ENCODE data around the gene VEZT. TPM values are rescaled to one million over a fixed set of nuclear protein-coding genes. Genes with fewer than 3 reads are reported as not detected.
"Not testable (repeated sequence)": the region's sequence is repeated elsewhere in the genome, so short reads cannot be mapped to it uniquely, and the experiment has no call there.

Gene VEZT, protein sequence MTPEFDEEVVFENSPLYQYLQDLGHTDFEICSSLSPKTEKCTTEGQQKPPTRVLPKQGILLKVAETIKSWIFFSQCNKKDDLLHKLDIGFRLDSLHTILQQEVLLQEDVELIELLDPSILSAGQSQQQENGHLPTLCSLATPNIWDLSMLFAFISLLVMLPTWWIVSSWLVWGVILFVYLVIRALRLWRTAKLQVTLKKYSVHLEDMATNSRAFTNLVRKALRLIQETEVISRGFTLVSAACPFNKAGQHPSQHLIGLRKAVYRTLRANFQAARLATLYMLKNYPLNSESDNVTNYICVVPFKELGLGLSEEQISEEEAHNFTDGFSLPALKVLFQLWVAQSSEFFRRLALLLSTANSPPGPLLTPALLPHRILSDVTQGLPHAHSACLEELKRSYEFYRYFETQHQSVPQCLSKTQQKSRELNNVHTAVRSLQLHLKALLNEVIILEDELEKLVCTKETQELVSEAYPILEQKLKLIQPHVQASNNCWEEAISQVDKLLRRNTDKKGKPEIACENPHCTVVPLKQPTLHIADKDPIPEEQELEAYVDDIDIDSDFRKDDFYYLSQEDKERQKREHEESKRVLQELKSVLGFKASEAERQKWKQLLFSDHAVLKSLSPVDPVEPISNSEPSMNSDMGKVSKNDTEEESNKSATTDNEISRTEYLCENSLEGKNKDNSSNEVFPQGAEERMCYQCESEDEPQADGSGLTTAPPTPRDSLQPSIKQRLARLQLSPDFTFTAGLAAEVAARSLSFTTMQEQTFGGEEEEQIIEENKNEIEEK
- 73.0 and 78.9 TPM in 2 replicates for total RNA-seq

- peak; percentile 100 for DNase-seq (ENCODE audit: low read depth in 2 of 2)
Measured at GRCh38 chr12:95217377-95218149, at the start of gene VEZT, which contains the start of gene FGD6. Gene VEZT (plus strand): TSS chr12:95217807. CDS start chr12:95217851, 44 bp downstream. Gene FGD6 (minus strand): TSS chr12:95217467. CDS start chr12:95217240, 227 bp downstream.

- DNase-seq (ENCODE audit: low read depth in 2 of 2) = peak in 1 of 2 donors; percentile 45
Measured at GRCh38 chr12:95168746-95169145, 48.9 kb upstream of the VEZT start.

GRCh38 chr12:95169368-95169767, 48.2 kb upstream of the VEZT start:
- DNase-seq (ENCODE audit: low read depth in 2 of 2) = peak; percentile 95 to 96

- DNase-seq (ENCODE audit: low read depth in 2 of 2) = peak; percentile 28 to 95
Measured at GRCh38 chr12:95173392-95174251, 44.0 kb upstream of the VEZT start.

- DNase-seq (ENCODE audit: low read depth in 2 of 2) = peak in 1 of 2 donors; percentile 72
Measured at GRCh38 chr12:95177201-95177768, 40.3 kb upstream of the VEZT start.

DNA sequence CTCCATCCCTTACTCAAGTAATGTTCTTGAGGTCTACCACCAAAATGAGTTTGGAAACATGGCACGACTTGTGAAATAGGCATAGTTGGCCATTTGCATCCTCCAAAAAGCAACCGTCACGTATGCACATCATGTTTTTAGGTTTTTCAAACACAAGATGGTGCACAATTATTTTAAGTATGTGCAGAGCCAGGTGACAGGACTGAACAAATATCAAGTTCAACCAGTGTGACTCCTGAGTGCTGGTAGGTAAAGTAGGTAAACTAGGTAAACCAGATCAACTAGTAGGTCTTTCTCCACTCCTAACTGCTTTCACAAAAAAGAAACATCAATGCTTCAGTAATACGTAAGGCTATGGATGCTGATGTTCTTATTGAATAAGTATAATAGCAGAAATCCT, 39.5 kb upstream of the VEZT start:
- no peak for DNase-seq (ENCODE audit: low read depth in 2 of 2)

DNA sequence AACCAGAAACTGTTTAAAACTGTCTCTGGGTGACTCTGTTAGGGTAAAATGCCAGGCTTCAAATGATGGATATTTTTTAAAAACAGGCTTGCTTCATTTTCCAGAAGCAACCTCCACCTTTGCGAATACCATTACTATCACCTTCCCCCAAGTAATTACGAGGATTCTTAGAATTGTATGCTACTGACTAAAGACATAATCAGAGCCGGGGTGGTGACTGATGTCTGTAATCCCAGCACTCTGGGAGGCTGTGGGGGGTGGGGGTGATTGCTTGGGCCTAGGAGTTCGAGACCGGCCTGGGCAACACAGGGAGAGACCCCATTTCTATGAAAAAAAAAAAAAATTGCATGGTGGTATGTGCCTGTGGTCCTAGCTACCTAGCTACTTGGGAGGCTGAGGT, 38.6 kb upstream of the VEZT start:
- DNase-seq (ENCODE audit: low read depth in 2 of 2) = no peak

GRCh38 chr12:95181103-95181502, 36.5 kb upstream of the VEZT start:
- DNase-seq (ENCODE audit: low read depth in 2 of 2) = no peak

- peak; percentile 74 to 84 for DNase-seq (ENCODE audit: low read depth in 2 of 2)
Measured at GRCh38 chr12:95182868-95183415, 34.7 kb upstream of the VEZT start.

DNA sequence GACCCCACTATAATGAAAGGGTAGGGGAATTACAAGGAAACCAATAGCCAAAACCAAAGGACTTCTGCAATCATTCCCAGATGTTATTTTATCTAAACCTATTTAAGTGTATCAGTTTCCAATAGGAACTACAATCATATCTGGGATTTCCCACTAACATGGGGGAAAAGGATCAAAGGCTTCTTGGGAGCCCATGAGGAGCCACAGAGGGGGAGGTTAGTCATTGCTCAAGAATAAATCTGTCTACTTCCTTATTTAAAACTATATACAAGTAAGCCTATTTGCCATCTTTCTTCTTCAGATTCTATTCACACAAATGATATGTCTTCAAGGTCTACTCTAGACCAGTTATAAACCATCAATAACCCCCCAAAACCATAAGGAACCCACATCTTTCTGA, 33.5 kb upstream of the VEZT start:
- no peak for DNase-seq (ENCODE audit: low read depth in 2 of 2)

DNA sequence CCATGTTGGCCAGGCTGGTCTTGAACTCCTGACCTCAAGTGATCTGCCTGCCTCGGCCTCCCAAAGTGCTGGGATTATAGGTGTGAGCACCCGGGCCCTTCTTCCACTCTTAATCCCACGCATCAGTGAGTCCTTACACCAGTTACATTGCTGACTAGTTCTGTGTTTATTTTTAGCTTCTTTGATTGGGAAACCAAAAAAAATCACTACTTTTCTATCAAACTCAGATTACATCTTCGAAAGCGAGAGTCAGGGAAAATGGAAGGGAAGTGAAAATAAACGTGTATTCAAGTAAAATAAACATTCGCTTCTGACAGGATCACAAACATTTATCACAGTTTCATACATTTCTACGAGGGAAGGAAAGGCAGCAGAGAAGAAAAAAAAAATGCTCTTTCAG, 32.5 kb upstream of the VEZT start:
- DNase-seq (ENCODE audit: low read depth in 2 of 2) = peak in 1 of 2 donors; percentile 50

DNA sequence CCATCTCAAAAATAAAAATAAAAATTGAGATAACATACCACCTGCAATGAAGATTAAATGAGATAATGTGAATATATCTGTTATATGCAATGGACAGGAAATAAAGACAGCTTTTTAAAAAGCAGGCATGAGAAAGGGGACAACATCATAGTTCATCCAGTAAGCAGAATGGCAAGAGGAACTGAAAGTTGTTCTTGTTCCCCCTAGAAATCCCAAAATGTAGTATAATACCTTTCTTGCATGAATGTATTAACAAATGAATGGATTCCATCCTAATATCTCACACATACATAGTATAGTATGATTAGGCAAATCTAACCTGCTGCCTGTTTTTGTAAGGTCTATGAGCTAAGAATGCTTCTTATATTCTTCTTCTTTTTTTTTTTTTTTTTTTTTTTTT, 31.8 kb upstream of the VEZT start:
- no peak for DNase-seq (ENCODE audit: low read depth in 2 of 2)

DNA sequence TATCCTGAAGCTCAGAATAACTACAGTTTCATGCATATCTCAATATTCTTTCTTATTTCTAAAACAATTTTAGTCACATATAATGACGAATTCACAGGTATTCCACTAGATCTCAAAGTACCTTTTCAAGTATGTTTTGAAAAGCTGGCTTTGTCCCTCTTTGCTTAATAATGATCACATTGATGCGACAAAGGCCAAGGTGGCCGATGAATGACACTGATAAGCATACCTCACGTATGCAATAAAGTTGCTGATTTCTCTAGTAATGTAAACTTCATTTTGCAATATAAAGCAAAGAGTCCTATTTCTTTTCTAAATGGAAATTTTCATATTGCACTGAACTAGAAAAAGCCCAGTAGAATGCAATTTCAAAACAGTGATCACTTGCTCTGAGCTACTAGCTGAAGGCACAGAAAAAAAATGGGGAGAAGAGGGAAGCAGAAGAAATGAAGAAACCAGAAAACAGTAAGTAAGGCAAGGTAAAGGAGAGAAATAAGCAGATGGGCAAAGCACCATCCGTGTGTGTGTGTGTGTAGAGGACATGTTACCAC, 29.7 kb upstream of the VEZT start:
- DNase-seq (ENCODE audit: low read depth in 2 of 2) = no peak

DNA sequence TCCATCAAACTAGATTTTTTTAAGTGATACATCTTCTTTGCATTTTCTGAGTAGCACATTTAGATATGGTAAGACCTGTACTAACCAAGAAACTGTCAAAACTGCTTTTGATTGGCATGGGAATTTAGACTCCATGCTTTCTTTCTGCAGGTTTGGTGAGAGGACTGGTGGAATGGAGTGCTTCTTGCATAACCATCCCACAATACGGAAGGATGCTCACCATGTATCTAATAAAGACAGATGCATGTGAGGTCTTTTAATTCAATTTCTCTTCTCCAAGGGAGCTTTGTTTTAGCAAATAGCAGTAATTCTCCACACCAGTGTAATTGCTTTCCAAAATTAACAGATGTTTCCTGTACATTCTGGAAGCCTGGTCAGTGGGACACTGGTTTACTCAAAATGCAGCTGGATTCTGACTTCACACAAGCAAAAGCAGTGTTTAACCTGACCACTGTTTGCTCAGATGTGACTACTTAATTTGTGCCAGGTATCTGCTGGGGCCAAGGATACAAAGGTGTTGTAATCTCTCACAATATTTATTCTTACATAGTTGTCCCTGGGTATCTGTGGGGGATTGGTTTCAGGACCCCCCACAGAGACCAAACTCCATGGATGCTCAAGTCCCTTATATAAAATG, 26.4 kb upstream of the VEZT start:
- peak; percentile 52 to 55 for DNase-seq (ENCODE audit: low read depth in 2 of 2)

- DNase-seq (ENCODE audit: low read depth in 2 of 2) = no peak
Measured at GRCh38 chr12:95192271-95192670, 25.3 kb upstream of the VEZT start.

GRCh38 chr12:95193139-95193538, 24.5 kb upstream of the VEZT start:
- no peak for DNase-seq (ENCODE audit: low read depth in 2 of 2)

DNA sequence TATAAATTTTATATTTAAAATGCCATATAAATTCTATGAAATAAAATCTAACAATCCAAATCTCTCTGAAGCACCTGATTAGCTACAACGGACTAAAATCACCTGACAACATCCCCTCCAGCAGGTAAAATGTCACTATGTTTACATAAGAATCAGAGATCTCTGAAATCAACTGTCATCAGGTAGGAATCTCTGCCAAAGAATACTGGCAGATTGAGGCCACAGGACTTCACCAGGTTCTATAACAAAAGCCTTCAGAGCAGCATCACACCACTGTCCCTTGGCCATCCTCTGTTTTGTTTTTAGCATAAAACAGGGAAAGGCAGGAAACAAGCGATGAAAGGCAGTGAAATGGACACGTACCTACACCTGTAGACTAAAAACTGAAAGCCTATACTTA, 22.5 kb upstream of the VEZT start:
- peak in 1 of 2 donors; percentile 45 for DNase-seq (ENCODE audit: low read depth in 2 of 2)

GRCh38 chr12:95196875-95197569, 20.6 kb upstream of the VEZT start:
- not testable (repeated sequence) for DNase-seq (ENCODE audit: low read depth in 2 of 2)

DNA sequence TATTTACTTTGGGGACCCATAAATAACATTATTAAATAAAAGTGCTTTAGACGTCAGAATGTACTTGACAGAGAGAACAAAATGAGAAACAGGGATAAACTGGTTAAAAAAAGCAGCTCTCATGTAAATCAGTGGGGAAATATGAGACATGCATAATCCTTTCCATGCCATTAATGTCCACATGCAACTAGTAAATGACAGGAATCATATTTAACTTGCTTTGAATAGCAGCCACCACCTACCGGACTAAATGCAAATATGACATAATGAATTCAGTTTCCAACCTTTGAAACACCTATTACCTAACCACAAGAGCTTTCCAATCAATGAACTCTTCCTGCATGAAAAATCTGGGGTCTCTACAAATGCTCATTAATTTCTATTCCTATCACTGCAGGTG, 20.0 kb upstream of the VEZT start:
- DNase-seq (ENCODE audit: low read depth in 2 of 2) = no peak
